Calu3 (cell line): Measurements from ENCODE around the gene GNG4. TPM values are rescaled to one million over a fixed set of nuclear protein-coding genes. Genes with fewer than 3 reads are reported as not detected.

Experiments
- BruUV-seq: library from RNA; stranded (reverse); fragments of 400-500 nt; replicated peaks from 2 replicates; lab custom pipeline; 2021; lab: Mats Ljungman, UMichigan
- CTCF ChIA-PET: fragments of 300-600 bp; sonication (Branson Sonifier 250); formaldehyde crosslinking; loops from one replicate; lab custom pipeline; 2022; ENCODE audit warnings: antibody characterized with exemption; lab: Charles Lee
- DNase-seq: peaks from one replicate; pipeline ENCODE4 v3.0.0; 2022
- H3K27ac Mint-ChIP-seq: one replicate; pipeline ENCODE4 v1.8.0; 2022; ENCODE audit warnings: mixed read lengths; ENCODE audit not compliant: unreplicated experiment
- H3K27me3 Mint-ChIP-seq: one replicate; pipeline ENCODE4 v1.8.0; 2022; ENCODE audit warnings: mixed read lengths; ENCODE audit not compliant: unreplicated experiment
- H3K36me3 Mint-ChIP-seq: one replicate; pipeline ENCODE4 v1.8.0; 2022; ENCODE audit warnings: mild to moderate bottlenecking, moderate library complexity, mixed read lengths; ENCODE audit not compliant: insufficient read depth, unreplicated experiment
- H3K4me1 Mint-ChIP-seq: one replicate; pipeline ENCODE4 v1.8.0; 2022; ENCODE audit warnings: mild to moderate bottlenecking, low read depth, mixed read lengths; ENCODE audit not compliant: unreplicated experiment
- H3K4me3 Mint-ChIP-seq: one replicate; pipeline ENCODE4 v1.8.0; 2022; ENCODE audit warnings: mild to moderate bottlenecking, low read depth, moderate library complexity, mixed read lengths; ENCODE audit not compliant: unreplicated experiment
- H3K9me3 Mint-ChIP-seq: one replicate; pipeline ENCODE4 v1.8.0; 2022; ENCODE audit warnings: low read depth, mixed read lengths; ENCODE audit not compliant: unreplicated experiment
- CTCF ChIP-seq: fragments of 200-600 bp; IDR thresholded peaks from one replicate; pipeline ENCODE4 v1.8.0; 2022; ENCODE audit warnings: antibody characterized with exemption; ENCODE audit not compliant: unreplicated experiment
- intact Hi-C: fragments of 100-400 bp; cut with micrococcal nuclease; formaldehyde crosslinking; loops from one replicate; pipeline ENCODE4 v1.10.0; 2022; ENCODE audit not compliant: unreplicated experiment
- total RNA-seq: library from RNA; stranded (reverse); gene quantifications from 2 replicates; pipeline ENCODE4 v1.2.3, GENCODE V29; 2022

GNG4 gene
- total RNA-seq, 1 experiment from 2014 or later = 18.4 TPM

GRCh38 chr1:235646463-235646862 is 3.1 kb downstream of the GNG4 start:
- H3K27ac Mint-ChIP-seq = no peak overlapping the region
- CTCF ChIA-PET = interaction anchor here (0.6 kb wide), 1 partner anchor 73 kb away, joined by 4 read pairs; no protein-coding TSS in a partner anchor
- TF ChIP-seq CTCF = no peak
- peaks cover 26% of the 10 kb centered on the region for H3K36me3 Mint-ChIP-seq
- H3K9me3 Mint-ChIP-seq = no peaks in the 10 kb centered on the region
- BruUV-seq = no TSS peak
- intact Hi-C loops = no loop called here
- peaks cover 33% of the 10 kb centered on the region for H3K4me1 Mint-ChIP-seq
- peaks cover 9% of the 10 kb centered on the region for H3K27me3 Mint-ChIP-seq
- DNase-seq = no peak
- H3K4me3 Mint-ChIP-seq = no peak overlapping the region

GRCh38 chr1:235644693-235645305 is 4.8 kb downstream of the GNG4 start:
- BruUV-seq = no TSS peak
- Mint-ChIP-seq H3K36me3 (peaks cover 26% of the 10 kb centered on the region), H3K9me3 (no peaks in the 10 kb centered on the region), H3K4me3 (no peak overlapping the region), H3K4me1 (peaks cover 34% of the 10 kb centered on the region), H3K27ac (no peak overlapping the region), H3K27me3 (no peaks in the 10 kb centered on the region)
- no peak for DNase-seq
- intact Hi-C loops = no loop called here
- CTCF ChIA-PET = no interaction called here
- no peak for TF ChIP-seq CTCF

GRCh38 chr1:235643837-235644692 is 5.5 kb downstream of the GNG4 start:
- Mint-ChIP-seq H3K27ac (no peak overlapping the region), H3K4me3 (no peak overlapping the region), H3K4me1 (peaks cover 34% of the 10 kb centered on the region), H3K36me3 (peaks cover 24% of the 10 kb centered on the region), H3K9me3 (no peaks in the 10 kb centered on the region), H3K27me3 (no peaks in the 10 kb centered on the region)
- no TSS peak for BruUV-seq
- DNase-seq = no peak
- intact Hi-C loops = no loop called here
- no peak for TF ChIP-seq CTCF
- CTCF ChIA-PET = no interaction called here

GRCh38 chr1:235642943-235643371 is 6.6 kb downstream of the GNG4 start:
- peak overlapping the region; percentile 45 for H3K27ac Mint-ChIP-seq
- peaks cover 24% of the 10 kb centered on the region for H3K4me1 Mint-ChIP-seq
- H3K27me3 Mint-ChIP-seq = no peaks in the 10 kb centered on the region
- TF ChIP-seq CTCF = no peak
- intact Hi-C loops = no loop called here
- no peaks in the 10 kb centered on the region for H3K9me3 Mint-ChIP-seq
- BruUV-seq = no TSS peak
- H3K36me3 Mint-ChIP-seq = peaks cover 15% of the 10 kb centered on the region
- CTCF ChIA-PET = interaction anchor here (1.3 kb wide), 1 partner anchor 139 kb away, joined by 3 read pairs; the partner anchor contains the start of gene B3GALNT2
- peak overlapping the region; percentile 72 for H3K4me3 Mint-ChIP-seq
- DNase-seq = peak; percentile 27
